Panc1 (cell line): Measurements from ENCODE around the gene NR5A1. TPM values are rescaled to one million over a fixed set of nuclear protein-coding genes. Genes with fewer than 3 reads are reported as not detected.

Experiments used
- ATAC-seq: fragments of 200-7000 bp; cut with Tn5 transposase; 2 replicates; pipeline ENCODE4 v1.9.1; 2020; ENCODE audit warnings: mild to moderate bottlenecking, moderate library complexity
- BruUV-seq: library from RNA; stranded (reverse); fragments of 400-500 nt; replicated peaks from 2 replicates; lab custom pipeline; 2021; lab: Mats Ljungman, UMichigan
- CTCF ChIA-PET: fragments of 300-600 bp; sonication (Branson Sonifier 250); formaldehyde crosslinking; loops from one replicate; lab custom pipeline; 2022; ENCODE audit warnings: antibody characterized with exemption; lab: Charles Lee
- POLR2A ChIA-PET: fragments of 300-600 bp; sonication (Branson Sonifier 250); formaldehyde crosslinking; loops from one replicate; lab custom pipeline; 2022; ENCODE audit warnings: antibody characterized with exemption; lab: Charles Lee
- DNase-seq: peaks from one replicate; pipeline ENCODE4 v3.0.0-alpha.2; 2010; ENCODE audit warnings: low read depth, low spot score
- H3K27ac ChIP-seq: 2 replicates; pipeline ENCODE4 v1.5.1; 2011; ENCODE audit warnings: mild to moderate bottlenecking, low read length, inconsistent platforms
- H3K27me3 ChIP-seq: fragments of 200-500 bp; sonication (Bioruptor generic); 2 replicates; pipeline ENCODE4 v1.6.0; 2014; ENCODE audit warnings: low read length, inconsistent platforms; ENCODE audit not compliant: control insufficient read depth, insufficient read depth
- H3K36me3 ChIP-seq: fragments of 200-500 bp; sonication (Bioruptor generic); 2 replicates; pipeline ENCODE4 v1.5.1; 2014; ENCODE audit warnings: inconsistent platforms, mild to moderate bottlenecking, low read length, moderate library complexity; ENCODE audit not compliant: control insufficient read depth, insufficient read depth
- H3K4me1 ChIP-seq: 2 replicates; pipeline ENCODE4 v1.5.1; 2011; ENCODE audit warnings: inconsistent platforms, mild to moderate bottlenecking, low read length, moderate library complexity; ENCODE audit not compliant: control insufficient read depth, insufficient read depth
- H3K4me3 ChIP-seq, 2 experiments: 2 replicates each; pipeline ENCODE4 v1.5.1; 2011 to 2012; ENCODE audit warnings: low read depth in 2 of 2, low read length in 2 of 2, mild to moderate bottlenecking in 2 of 2, inconsistent platforms in 1 of 2, moderate library complexity in 1 of 2
- H3K9me3 ChIP-seq: fragments of 200-500 bp; sonication (Bioruptor generic); 2 replicates; pipeline ENCODE4 v1.5.1; 2014; ENCODE audit warnings: low read depth, mild to moderate bottlenecking, inconsistent platforms, low read length, moderate library complexity; ENCODE audit not compliant: control insufficient read depth, insufficient read depth
- POLR2AphosphoS5 ChIP-seq: IDR thresholded peaks from 2 replicates; pipeline ENCODE4 v1.6.1; 2012; ENCODE audit warnings: mild to moderate bottlenecking, low read depth, low read length, moderate library complexity
- SIN3A ChIP-seq: IDR thresholded peaks from 2 replicates; pipeline ENCODE4 v1.6.1; 2012; ENCODE audit warnings: low read depth, mild to moderate bottlenecking, low read length, moderate library complexity, borderline replicate concordance; ENCODE audit not compliant: insufficient read depth
- TCF7L2 ChIP-seq: IDR thresholded peaks from 2 replicates; pipeline ENCODE4 v1.6.1; 2011; ENCODE audit warnings: mild to moderate bottlenecking, low read depth, low read length, inconsistent platforms
- in situ Hi-C: cut with HindIII; loops from 2 replicates; pipeline ENCODE4 v1.10.0; 2016; ENCODE audit warnings: low sequenced_read_pairs, low pct_unique_long_range_greater_than_20kb
- intact Hi-C: fragments of 100-400 bp; cut with micrococcal nuclease; formaldehyde crosslinking; loops from one replicate; pipeline ENCODE4 v1.10.0; 2022; ENCODE audit not compliant: unreplicated experiment
- total RNA-seq: library from RNA; stranded (reverse); gene quantifications from one replicate; pipeline ENCODE4 v1.2.1, GENCODE V29; 2021; ENCODE audit not compliant: unreplicated experiment
- TF ChIP-seq, protein P1 (sequence below): fragments of 450-650 bp; IDR thresholded peaks from 2 replicates; pipeline ENCODE4 v1.5.1; 2017; ENCODE audit warnings: mild to moderate bottlenecking
- TF ChIP-seq, protein P2 (sequence below), 2 experiments: IDR thresholded peaks; 2 replicates each; pipeline ENCODE4 v1.6.1; 2011 to 2012; ENCODE audit warnings: low read depth in 2 of 2, control low read depth in 1 of 2, low read length in 1 of 2, mild to moderate bottlenecking in 1 of 2, moderate library complexity in 1 of 2; ENCODE audit not compliant: insufficient read depth in 1 of 2

Gene NR5A1
- total RNA-seq, 1 experiment from 2014 or later: 2.5 TPM

DNA sequence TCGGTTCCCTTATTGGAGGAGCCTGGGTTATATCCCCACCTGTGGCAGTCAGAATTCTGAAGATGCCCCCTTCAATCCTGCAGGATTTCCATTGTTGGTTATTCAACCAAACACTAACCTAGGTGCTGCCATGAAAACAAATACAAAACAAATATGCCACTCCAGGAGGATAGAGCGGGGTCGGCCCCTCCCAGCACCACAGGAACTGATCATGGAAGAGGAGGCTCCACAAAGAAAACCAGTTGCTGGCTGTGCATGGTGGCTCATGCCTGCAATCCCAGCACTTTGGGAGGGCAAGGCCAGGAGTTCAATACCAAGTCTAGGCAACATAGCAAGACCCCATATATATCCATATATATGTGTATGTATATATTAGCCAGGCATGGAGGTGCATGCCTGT lies 70.1 kb downstream of the NR5A1 start:
- ChIA-PET POLR2A (no interaction called here), CTCF (no interaction called here)
- DNase-seq (no peak), ATAC-seq (no peak)
- no TSS peak for BruUV-seq
- Histone ChIP-seq H3K27ac (no peak overlapping the region), H3K36me3 (no peaks in the 10 kb centered on the region), H3K4me3 (no peak overlapping the region), H3K9me3 (no peaks in the 10 kb centered on the region), H3K4me1 (no peaks in the 10 kb centered on the region), H3K27me3 (no peaks in the 10 kb centered on the region)
- TF ChIP-seq, protein P1, sequence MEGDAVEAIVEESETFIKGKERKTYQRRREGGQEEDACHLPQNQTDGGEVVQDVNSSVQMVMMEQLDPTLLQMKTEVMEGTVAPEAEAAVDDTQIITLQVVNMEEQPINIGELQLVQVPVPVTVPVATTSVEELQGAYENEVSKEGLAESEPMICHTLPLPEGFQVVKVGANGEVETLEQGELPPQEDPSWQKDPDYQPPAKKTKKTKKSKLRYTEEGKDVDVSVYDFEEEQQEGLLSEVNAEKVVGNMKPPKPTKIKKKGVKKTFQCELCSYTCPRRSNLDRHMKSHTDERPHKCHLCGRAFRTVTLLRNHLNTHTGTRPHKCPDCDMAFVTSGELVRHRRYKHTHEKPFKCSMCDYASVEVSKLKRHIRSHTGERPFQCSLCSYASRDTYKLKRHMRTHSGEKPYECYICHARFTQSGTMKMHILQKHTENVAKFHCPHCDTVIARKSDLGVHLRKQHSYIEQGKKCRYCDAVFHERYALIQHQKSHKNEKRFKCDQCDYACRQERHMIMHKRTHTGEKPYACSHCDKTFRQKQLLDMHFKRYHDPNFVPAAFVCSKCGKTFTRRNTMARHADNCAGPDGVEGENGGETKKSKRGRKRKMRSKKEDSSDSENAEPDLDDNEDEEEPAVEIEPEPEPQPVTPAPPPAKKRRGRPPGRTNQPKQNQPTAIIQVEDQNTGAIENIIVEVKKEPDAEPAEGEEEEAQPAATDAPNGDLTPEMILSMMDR: no peak
- no peak for TF ChIP-seq TCF7L2
- TF ChIP-seq SIN3A: no peak
- TF ChIP-seq, protein P2, sequence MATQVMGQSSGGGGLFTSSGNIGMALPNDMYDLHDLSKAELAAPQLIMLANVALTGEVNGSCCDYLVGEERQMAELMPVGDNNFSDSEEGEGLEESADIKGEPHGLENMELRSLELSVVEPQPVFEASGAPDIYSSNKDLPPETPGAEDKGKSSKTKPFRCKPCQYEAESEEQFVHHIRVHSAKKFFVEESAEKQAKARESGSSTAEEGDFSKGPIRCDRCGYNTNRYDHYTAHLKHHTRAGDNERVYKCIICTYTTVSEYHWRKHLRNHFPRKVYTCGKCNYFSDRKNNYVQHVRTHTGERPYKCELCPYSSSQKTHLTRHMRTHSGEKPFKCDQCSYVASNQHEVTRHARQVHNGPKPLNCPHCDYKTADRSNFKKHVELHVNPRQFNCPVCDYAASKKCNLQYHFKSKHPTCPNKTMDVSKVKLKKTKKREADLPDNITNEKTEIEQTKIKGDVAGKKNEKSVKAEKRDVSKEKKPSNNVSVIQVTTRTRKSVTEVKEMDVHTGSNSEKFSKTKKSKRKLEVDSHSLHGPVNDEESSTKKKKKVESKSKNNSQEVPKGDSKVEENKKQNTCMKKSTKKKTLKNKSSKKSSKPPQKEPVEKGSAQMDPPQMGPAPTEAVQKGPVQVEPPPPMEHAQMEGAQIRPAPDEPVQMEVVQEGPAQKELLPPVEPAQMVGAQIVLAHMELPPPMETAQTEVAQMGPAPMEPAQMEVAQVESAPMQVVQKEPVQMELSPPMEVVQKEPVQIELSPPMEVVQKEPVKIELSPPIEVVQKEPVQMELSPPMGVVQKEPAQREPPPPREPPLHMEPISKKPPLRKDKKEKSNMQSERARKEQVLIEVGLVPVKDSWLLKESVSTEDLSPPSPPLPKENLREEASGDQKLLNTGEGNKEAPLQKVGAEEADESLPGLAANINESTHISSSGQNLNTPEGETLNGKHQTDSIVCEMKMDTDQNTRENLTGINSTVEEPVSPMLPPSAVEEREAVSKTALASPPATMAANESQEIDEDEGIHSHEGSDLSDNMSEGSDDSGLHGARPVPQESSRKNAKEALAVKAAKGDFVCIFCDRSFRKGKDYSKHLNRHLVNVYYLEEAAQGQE (IDR thresholded peaks at IDR 0.05; ENCODE audit: insufficient read depth in 1 of 2, low read depth in 2 of 2, low read length in 1 of 2): no peak
- TF ChIP-seq POLR2AphosphoS5: no peak
- in situ Hi-C loops (no loop called here), intact Hi-C loops (no loop called here)

DNA sequence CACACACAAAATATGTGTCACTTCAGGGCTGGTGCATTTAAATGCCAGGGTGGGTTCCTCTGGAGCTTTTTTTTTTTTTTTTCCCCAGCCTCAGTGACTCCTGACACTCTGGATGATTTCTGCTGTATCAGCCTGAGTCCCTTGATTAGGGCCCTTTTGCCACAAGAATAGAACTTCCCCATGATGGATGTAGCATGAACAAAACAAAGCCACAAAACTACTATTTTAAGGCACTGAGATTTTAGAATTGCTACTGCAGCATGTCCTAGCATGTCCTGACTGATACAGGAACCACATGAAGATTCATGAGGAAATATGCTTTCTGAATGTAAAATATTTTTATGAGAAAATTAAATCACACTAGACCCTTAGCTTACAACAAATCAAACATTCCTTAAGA lies 70.9 kb downstream of the NR5A1 start:
- no peaks in the 10 kb centered on the region for H3K4me1 ChIP-seq
- ChIA-PET POLR2A (no interaction called here), CTCF (interaction anchor here (0.5 kb wide), 1 partner anchor 98 kb away, joined by 3 read pairs; no protein-coding TSS in a partner anchor)
- in situ Hi-C loops: no loop called here
- TF ChIP-seq POLR2AphosphoS5: no peak
- TF ChIP-seq SIN3A: no peak
- TF ChIP-seq, protein P1: no peak
- TF ChIP-seq, protein P2 (IDR thresholded peaks at IDR 0.05; ENCODE audit: insufficient read depth in 1 of 2, low read depth in 2 of 2, low read length in 1 of 2): no peak
- TF ChIP-seq TCF7L2: no peak
- no peak for ATAC-seq
- H3K9me3 ChIP-seq: no peaks in the 10 kb centered on the region
- no peak overlapping the region for H3K27ac ChIP-seq
- no TSS peak for BruUV-seq
- intact Hi-C loops: no loop called here
- H3K36me3 ChIP-seq: no peaks in the 10 kb centered on the region
- H3K27me3 ChIP-seq: no peaks in the 10 kb centered on the region
- DNase-seq: no peak
- H3K4me3 ChIP-seq: no peak overlapping the region
